GM18868 (cell line): ENCODE data around the gene SEBOX.
A peak's percentile ranks its signal among the peaks of the same experiment; 100 is the strongest.
"Not testable (repeated sequence)": the region's sequence is repeated elsewhere in the genome, so short reads cannot be mapped to it uniquely, and the experiment has no call there.

Experiments used
- ATAC-seq: cut with Tn5 transposase; IDR thresholded peaks from one replicate; pipeline ENCODE4 v1.9.1; 2021; ENCODE audit warnings: mild to moderate bottlenecking, moderate library complexity; ENCODE audit not compliant: unreplicated experiment

SEBOX gene

GRCh38 chr17:28342313-28342712, 22.7 kb downstream of the SEBOX start:
- ATAC-seq = no peak

- no peak for ATAC-seq
Measured at GRCh38 chr17:28341516-28341915, 23.5 kb downstream of the SEBOX start.

GRCh38 chr17:28340374-28340773, 24.6 kb downstream of the SEBOX start:
- no peak for ATAC-seq

GRCh38 chr17:28339431-28339830, 25.6 kb downstream of the SEBOX start:
- ATAC-seq = no peak

- not testable (repeated sequence) for ATAC-seq
Measured at GRCh38 chr17:28338769-28339212, 26.2 kb downstream of the SEBOX start.

GRCh38 chr17:28338056-28338768, 26.8 kb downstream of the SEBOX start:
- ATAC-seq = no peak

- no peak for ATAC-seq
Measured at GRCh38 chr17:28335959-28336871, 28.8 kb downstream of the SEBOX start.

- ATAC-seq = peak; percentile 96
Measured at GRCh38 chr17:28335201-28335958, 29.6 kb downstream of the SEBOX start, which contains the start of the genes IFT20 and TNFAIP1. IFT20 (minus strand) TSS chr17:28335472; CDS start chr17:28331985, 3,487 bp downstream. TNFAIP1 (plus strand) TSS chr17:28335761; CDS start chr17:28339522, 3,761 bp downstream.

- ATAC-seq = no peak
Measured at GRCh38 chr17:28334666-28335200, 30.3 kb downstream of the SEBOX start.

GRCh38 chr17:28334171-28334570, 30.8 kb downstream of the SEBOX start:
- ATAC-seq = no peak

GRCh38 chr17:28333083-28333746, 31.8 kb downstream of the SEBOX start:
- ATAC-seq = no peak

GRCh38 chr17:28331891-28332420, 33.0 kb downstream of the SEBOX start:
- ATAC-seq = no peak

- ATAC-seq = no peak
Measured at GRCh38 chr17:28330671-28331070, 34.3 kb downstream of the SEBOX start.

- ATAC-seq = no peak
Measured at GRCh38 chr17:28328325-28328724, 36.7 kb downstream of the SEBOX start.

GRCh38 chr17:28327709-28328108, 37.3 kb downstream of the SEBOX start:
- no peak for ATAC-seq

GRCh38 chr17:28327031-28327607, 37.9 kb downstream of the SEBOX start:
- peak; percentile 79 for ATAC-seq

- no peak for ATAC-seq
Measured at GRCh38 chr17:28326114-28326513, 38.9 kb downstream of the SEBOX start.

- ATAC-seq = no peak
Measured at GRCh38 chr17:28325211-28325610, 39.8 kb downstream of the SEBOX start.

GRCh38 chr17:28324781-28325180, 40.2 kb downstream of the SEBOX start:
- ATAC-seq = no peak
